WTC11 (cell line): Measurements from ENCODE around the gene KIFC3. TPM values are rescaled to one million over a fixed set of nuclear protein-coding genes. Genes with fewer than 3 reads are reported as not detected.

ENCODE experiments used
- ATAC-seq: fragments of 200-7000 bp; cut with Tn5 transposase; 2 replicates; pipeline ENCODE4 v1.10.0; 2021; ENCODE audit warnings: mild to moderate bottlenecking, moderate library complexity
- CTCF ChIA-PET: fragments of 300-600 bp; sonication (Branson Sonifier 250); formaldehyde crosslinking; loops from one replicate; lab custom pipeline; 2021; ENCODE audit warnings: antibody characterized with exemption; lab: Charles Lee
- POLR2A ChIA-PET: fragments of 350-600 bp; sonication (Branson Sonifier 250); formaldehyde crosslinking; loops from one replicate; lab custom pipeline; 2021; ENCODE audit warnings: antibody characterized with exemption; lab: Charles Lee
- DNase-seq: peaks from one replicate; pipeline ENCODE4 v3.0.0; 2021; ENCODE audit warnings: low spot score
- H3K27ac Mint-ChIP-seq: 2 replicates; pipeline ENCODE4 v1.8.0; 2021; ENCODE audit warnings: mixed read lengths
- H3K27me3 Mint-ChIP-seq: 2 replicates; pipeline ENCODE4 v1.8.0; 2021; ENCODE audit warnings: low read depth, mild to moderate bottlenecking, moderate library complexity, mixed read lengths
- H3K36me3 Mint-ChIP-seq: 2 replicates; pipeline ENCODE4 v1.8.0; 2021; ENCODE audit warnings: mixed read lengths
- H3K4me1 Mint-ChIP-seq: 2 replicates; pipeline ENCODE4 v1.8.0; 2022; ENCODE audit warnings: mixed read lengths
- H3K4me3 Mint-ChIP-seq: 2 replicates; pipeline ENCODE4 v1.8.0; 2021; ENCODE audit warnings: mild to moderate bottlenecking, moderate library complexity, mixed read lengths
- H3K9me3 Mint-ChIP-seq: 2 replicates; pipeline ENCODE4 v1.8.0; 2021; ENCODE audit warnings: mixed read lengths
- ARID4B ChIP-seq: sonication (generic); formaldehyde crosslinking; IDR thresholded peaks from 2 replicates; pipeline ENCODE4 v1.8.0; 2023; ENCODE audit warnings: missing genetic modification reagents, mild to moderate bottlenecking, borderline replicate concordance
- ATF6 ChIP-seq: sonication (generic); formaldehyde crosslinking; IDR thresholded peaks from 2 replicates; pipeline ENCODE4 v1.8.1; 2023; ENCODE audit warnings: mild to moderate bottlenecking, missing genetic modification reagents
- CTCF ChIP-seq: fragments of 200-600 bp; IDR thresholded peaks from 2 replicates; pipeline ENCODE4 v1.8.0; 2022; ENCODE audit warnings: antibody characterized with exemption
- E2F4 ChIP-seq: sonication (generic); formaldehyde crosslinking; IDR thresholded peaks from 2 replicates; pipeline ENCODE4 v1.8.1; 2022; ENCODE audit warnings: low read depth, mild to moderate bottlenecking, moderate library complexity, missing genetic modification reagents, borderline replicate concordance
- ELF4 ChIP-seq: sonication (generic); formaldehyde crosslinking; IDR thresholded peaks from 2 replicates; pipeline ENCODE4 v1.8.1; 2022; ENCODE audit warnings: low read depth, mild to moderate bottlenecking, moderate library complexity, missing genetic modification reagents
- ERG ChIP-seq: fragments of 250-450 bp; sonication (Bioruptor Pico); IDR thresholded peaks from 2 replicates; pipeline ENCODE4 v1.8.0; 2021; ENCODE audit warnings: mild to moderate bottlenecking
- FOXJ3 ChIP-seq: sonication (generic); formaldehyde crosslinking; IDR thresholded peaks from 2 replicates; pipeline ENCODE4 v1.9.0; 2021; ENCODE audit warnings: missing genetic modification reagents, mild to moderate bottlenecking, borderline replicate concordance
- GABPB1 ChIP-seq: sonication (generic); formaldehyde crosslinking; IDR thresholded peaks from 2 replicates; pipeline ENCODE4 v1.8.1; 2023; ENCODE audit warnings: mild to moderate bottlenecking, missing genetic modification reagents
- NFATC4 ChIP-seq: fragments of 250-450 bp; sonication (Bioruptor Pico); IDR thresholded peaks from 2 replicates; pipeline ENCODE4 v1.9.0; 2021; ENCODE audit warnings: mild to moderate bottlenecking
- NFE2L1 ChIP-seq: sonication (generic); formaldehyde crosslinking; IDR thresholded peaks from 2 replicates; pipeline ENCODE4 v1.8.1; 2023; ENCODE audit warnings: missing genetic modification reagents
- PREB ChIP-seq: sonication (generic); formaldehyde crosslinking; IDR thresholded peaks from 2 replicates; pipeline ENCODE4 v1.8.1; 2022; ENCODE audit warnings: mild to moderate bottlenecking, missing genetic modification reagents, moderate library complexity, borderline replicate concordance
- TCF7 ChIP-seq: sonication (generic); formaldehyde crosslinking; IDR thresholded peaks from 2 replicates; pipeline ENCODE4 v1.8.0; 2022; ENCODE audit warnings: mild to moderate bottlenecking, low read depth, missing genetic modification reagents, moderate library complexity
- ZNF396 ChIP-seq: fragments of 250-450 bp; sonication (Bioruptor Pico); IDR thresholded peaks from 2 replicates; pipeline ENCODE4 v1.8.0; 2021; ENCODE audit warnings: mild to moderate bottlenecking, moderate library complexity, borderline replicate concordance
- ZNF532 ChIP-seq: fragments of 250-450 bp; sonication (Bioruptor Pico); IDR thresholded peaks from 2 replicates; pipeline ENCODE4 v1.9.0; 2021; ENCODE audit warnings: mild to moderate bottlenecking, borderline replicate concordance
- ZNF671 ChIP-seq: fragments of 250-450 bp; sonication (Bioruptor Pico); IDR thresholded peaks from 2 replicates; pipeline ENCODE4 v1.8.0; 2021; ENCODE audit warnings: mild to moderate bottlenecking
- ZSCAN18 ChIP-seq: fragments of 250-450 bp; sonication (Bioruptor Pico); IDR thresholded peaks from 2 replicates; pipeline ENCODE4 v2.1.2; 2022; ENCODE audit warnings: mild to moderate bottlenecking, moderate library complexity
- total RNA-seq: library from RNA; stranded (reverse); gene quantifications from 3 replicates; pipeline ENCODE4 v1.2.3, GENCODE V29; 2021

The KIFC3 gene
- total RNA-seq, 1 experiment from 2014 or later = 11.6 TPM

- ATAC-seq = no peak
- H3K27me3 Mint-ChIP-seq = no peaks in the 10 kb centered on the region
- no peak overlapping the region for H3K27ac Mint-ChIP-seq
- CTCF ChIA-PET = interaction anchor here (0.6 to 2.4 kb wide), 8 partner anchors 9 to 181 kb away, joined by 3 to 11 read pairs (median 4); no protein-coding TSS in a partner anchor
- no peak for DNase-seq
- TF ChIP-seq ARID4B (CRISPR knock-in tag) (no peak), PREB (CRISPR knock-in tag) (no peak), ELF4 (CRISPR knock-in tag) (no peak), ZSCAN18 (CRISPR knock-in tag) (no peak), ATF6 (CRISPR knock-in tag) (no peak), FOXJ3 (CRISPR knock-in tag) (no peak)
- TF ChIP-seq, all 79 proteins: peak for 0
- Mint-ChIP-seq H3K9me3 (no peaks in the 10 kb centered on the region), H3K36me3 (peaks cover 2% of the 10 kb centered on the region; the same call in 1 of the 2 replicates), H3K4me3 (no peak overlapping the region), H3K4me1 (peaks cover 12% of the 10 kb centered on the region)
- POLR2A ChIA-PET = no interaction called here
Observed at GRCh38 chr16:57757883-57758282, 44.4 kb downstream of the KIFC3 start.

- H3K27me3 Mint-ChIP-seq = no peaks in the 10 kb centered on the region
- no peak overlapping the region for H3K4me3 Mint-ChIP-seq
- peaks cover 12% of the 10 kb centered on the region for H3K4me1 Mint-ChIP-seq
- ChIA-PET CTCF (interaction anchor here (0.5 to 2.4 kb wide), 20 partner anchors 9 to 334 kb away, joined by 3 to 11 read pairs (median 4); partner anchors contain the start of genes USB1 and ZNF319), POLR2A (no interaction called here)
- no peaks in the 10 kb centered on the region for H3K9me3 Mint-ChIP-seq
- no peak overlapping the region for H3K27ac Mint-ChIP-seq
- peaks cover 2% of the 10 kb centered on the region; the same call in 1 of the 2 replicates for H3K36me3 Mint-ChIP-seq
- ATAC-seq (peak; percentile 90), DNase-seq (peak; percentile 94)
- TF ChIP-seq GABPB1 (CRISPR knock-in tag) (peak; percentile 30; the same call in 1 of the 2 replicates), ZNF671 (no peak), ZNF396 (CRISPR knock-in tag) (no peak), CTCF (peak; percentile 90), ERG (CRISPR knock-in tag) (no peak), E2F4 (CRISPR knock-in tag) (no peak), TCF7 (CRISPR knock-in tag) (no peak), ZNF532 (CRISPR knock-in tag) (no peak), NFATC4 (no peak), NFE2L1 (CRISPR knock-in tag) (no peak)
Observed at GRCh38 chr16:57757326-57757786, 44.9 kb downstream of the KIFC3 start.
